ENCODE data around the gene ELK1. TPM values are rescaled to one million over a fixed set of nuclear protein-coding genes. Genes with fewer than 3 reads are reported as not detected.

The ELK1 gene
- total RNA-seq, 5 donors from 2014 or later (not counting 1 experiment from before 2014, with no cell fraction given) = 28.5 to 40.0 (median 36.0) TPM

GRCh38 chrX:47629419-47630200 is 20.8 kb downstream of the ELK1 start, which contains the start of gene CFP:
Gene CFP (minus strand): TSS chrX:47629930. CDS start chrX:47629844, 86 bp downstream.
- WGBS (ENCODE audit: insufficient coverage) = no CpG with 5 or more reads among the region's 14 CpGs
- DNase-seq (peak in 3 of 35 experiments; percentile 4 to 31 (median 30)), ATAC-seq (replicated peaks in 1 of 4) (peak; percentile 81 to 91 (median 86))
- peak within 1 kb of the TSS; percentile 93 to 97 for H3K27ac Mint-ChIP-seq
- peaks cover 0 to 37% of the 10 kb centered on the region in 2 experiments for H3K4me1 ChIP-seq (ENCODE audit: control insufficient read depth in 1 of 2, extremely low read depth in 1 of 2, insufficient read depth in 2 of 2, low read length in 2 of 2)
- H3K36me3 ChIP-seq (ENCODE audit: control insufficient read depth in 2 of 2, extremely low read depth in 1 of 2, insufficient read depth in 1 of 2, low read length in 1 of 2) = peaks cover 0 to 2% of the 10 kb centered on the region in 2 donors
- no peaks in the 10 kb centered on the region for H3K27me3 Mint-ChIP-seq
- H3K4me3 ChIP-seq (ENCODE audit: control insufficient read depth in 1 of 2, extremely low read depth in 1 of 2, low read length in 1 of 2) = peak within 1 kb of the TSS; percentile 34 to 48
- POLR2A ChIA-PET = no interaction called here
- peaks cover 16 to 30% (median 26%) of the 10 kb centered on the region in 3 donors for H3K4me1 Mint-ChIP-seq
- no peaks in the 10 kb centered on the region for H3K36me3 Mint-ChIP-seq
- no peaks in the 10 kb centered on the region for H3K9me3 Mint-ChIP-seq
- H3K27ac ChIP-seq (ENCODE audit: low read length) = peak within 1 kb of the TSS; percentile 38
- peak within 1 kb of the TSS; percentile 82 to 88 (median 83) for H3K4me3 Mint-ChIP-seq
- H3K9me3 ChIP-seq = no peaks in the 10 kb centered on the region
- CTCF ChIA-PET = interaction anchor here in 1 of 2 donors (0.8 kb wide), 1 partner anchor 106 kb away, joined by 4 read pairs; no protein-coding TSS in a partner anchor
- no peaks in the 10 kb centered on the region for H3K27me3 ChIP-seq (replicated peaks in 1 of 2; ENCODE audit: control insufficient read depth in 2 of 2, extremely low read depth in 1 of 2, insufficient read depth in 2 of 2, low read length in 1 of 2)

- DNase-seq = peak in 2 of 35 experiments; percentile 15 to 33
Measured at GRCh38 chrX:47628982-47629381, 21.4 kb downstream of the ELK1 start.

DNA sequence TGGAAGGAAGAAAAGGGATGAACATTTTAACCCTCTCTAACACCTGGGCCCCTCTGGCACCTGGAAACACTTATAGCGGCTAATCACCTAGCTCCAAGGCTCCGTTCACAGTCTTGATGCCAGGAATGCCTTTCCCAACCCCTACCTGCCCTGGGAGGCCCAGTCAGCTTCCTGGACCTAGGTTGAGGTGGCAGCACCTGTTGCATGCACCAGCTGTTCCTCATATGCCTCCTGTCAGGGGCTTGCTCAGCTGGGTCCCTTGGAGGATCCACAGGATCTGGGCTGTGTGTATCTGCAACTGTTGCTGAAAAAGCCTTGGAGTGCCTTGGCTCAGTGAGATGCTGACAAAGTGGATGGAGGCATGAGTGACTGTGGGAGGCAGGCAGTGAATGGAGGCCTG is 25.0 kb downstream of the ELK1 start:
- DNase-seq = no peak
- POLR2A ChIA-PET = no interaction called here
- no peaks in the 10 kb centered on the region for H3K36me3 Mint-ChIP-seq
- no peaks in the 10 kb centered on the region for H3K9me3 Mint-ChIP-seq
- peak overlapping the region in 1 of 2 donors; percentile 14 for H3K27ac Mint-ChIP-seq
- H3K4me3 ChIP-seq (ENCODE audit: control insufficient read depth in 1 of 2, extremely low read depth in 1 of 2, low read length in 1 of 2) = no peak overlapping the region
- peaks cover 0 to 10% of the 10 kb centered on the region in 2 donors for H3K27me3 Mint-ChIP-seq
- H3K4me3 Mint-ChIP-seq = peak overlapping the region in 1 of 3 donors; percentile 14
- no peaks in the 10 kb centered on the region for H3K9me3 ChIP-seq
- no peak overlapping the region for H3K27ac ChIP-seq (ENCODE audit: low read length)
- no CpG with 5 or more reads among the region's 2 CpGs for WGBS (ENCODE audit: insufficient coverage)
- H3K36me3 ChIP-seq (ENCODE audit: control insufficient read depth in 2 of 2, extremely low read depth in 1 of 2, insufficient read depth in 1 of 2, low read length in 1 of 2) = no peaks in the 10 kb centered on the region
- CTCF ChIA-PET = interaction anchor here in 1 of 2 donors (0.5 kb wide), 1 partner anchor 43 kb away, joined by 6 read pairs; no protein-coding TSS in a partner anchor
- H3K4me1 ChIP-seq (ENCODE audit: control insufficient read depth in 1 of 2, extremely low read depth in 1 of 2, insufficient read depth in 2 of 2, low read length in 2 of 2) = peaks cover 3 to 32% of the 10 kb centered on the region in 2 experiments
- no peak for ATAC-seq (replicated peaks in 1 of 4)
- H3K4me1 Mint-ChIP-seq = peaks cover 22 to 33% (median 28%) of the 10 kb centered on the region in 3 donors
- peaks cover 0 to 6% of the 10 kb centered on the region in 2 experiments for H3K27me3 ChIP-seq (replicated peaks in 1 of 2; ENCODE audit: control insufficient read depth in 2 of 2, extremely low read depth in 1 of 2, insufficient read depth in 2 of 2, low read length in 1 of 2)

More at GRCh38 chrX:47628982-47629381, 21.4 kb downstream of the ELK1 start:
- Mint-ChIP-seq H3K4me1 (peaks cover 19 to 31% (median 29%) of the 10 kb centered on the region in 3 donors), H3K27me3 (no peaks in the 10 kb centered on the region), H3K9me3 (no peaks in the 10 kb centered on the region), H3K4me3 (peak overlapping the region; percentile 82 to 88 (median 83)), H3K27ac (peak overlapping the region; percentile 90 to 97), H3K36me3 (no peaks in the 10 kb centered on the region)
- Histone ChIP-seq H3K36me3 (ENCODE audit: control insufficient read depth in 2 of 2, extremely low read depth in 1 of 2, insufficient read depth in 1 of 2, low read length in 1 of 2) (no peaks in the 10 kb centered on the region), H3K4me3 (ENCODE audit: control insufficient read depth in 1 of 2, extremely low read depth in 1 of 2, low read length in 1 of 2) (peak overlapping the region in 1 of 2 donors; percentile 34), H3K27me3 (replicated peaks in 1 of 2; ENCODE audit: control insufficient read depth in 2 of 2, extremely low read depth in 1 of 2, insufficient read depth in 2 of 2, low read length in 1 of 2) (no peaks in the 10 kb centered on the region), H3K9me3 (no peaks in the 10 kb centered on the region), H3K4me1 (ENCODE audit: control insufficient read depth in 1 of 2, extremely low read depth in 1 of 2, insufficient read depth in 2 of 2, low read length in 2 of 2) (peaks cover 0 to 34% of the 10 kb centered on the region in 2 experiments), H3K27ac (ENCODE audit: low read length) (no peak overlapping the region)
- ChIA-PET POLR2A (no interaction called here), CTCF (interaction anchor here in 1 of 2 donors (0.8 kb wide), 1 partner anchor 105 kb away, joined by 4 read pairs; no protein-coding TSS in a partner anchor)
- peak; percentile 20 to 54 (median 37) for ATAC-seq (replicated peaks in 1 of 4)
- WGBS (ENCODE audit: insufficient coverage) = no CpG with 5 or more reads among the region's 1 CpG

GRCh38 chrX:47623540-47624027 is 26.8 kb downstream of the ELK1 start:
- CTCF ChIA-PET = interaction anchor here in 1 of 2 donors (0.6 kb wide), 1 partner anchor 66 kb away, joined by 4 read pairs; no protein-coding TSS in a partner anchor

DNA sequence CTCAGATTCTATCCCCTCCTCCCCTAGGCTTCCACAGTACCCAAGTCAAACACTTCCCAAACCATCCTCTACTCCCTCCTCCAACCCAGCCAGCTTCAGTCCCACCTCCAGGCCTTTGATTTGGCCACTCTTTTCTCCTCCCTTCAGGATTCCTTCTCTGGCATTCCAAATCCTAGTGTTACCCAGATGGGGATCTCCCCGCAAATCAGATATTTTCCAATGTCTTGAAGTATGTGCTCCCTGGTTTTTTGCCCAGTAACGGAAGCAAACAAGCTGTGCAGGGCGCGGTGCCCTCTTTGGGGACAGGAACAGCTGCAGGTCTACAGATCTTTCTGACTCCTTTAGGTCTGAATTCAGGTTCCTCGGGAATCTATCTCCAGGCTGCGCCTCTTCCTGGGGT is 28.5 kb downstream of the ELK1 start:
- Histone ChIP-seq H3K4me1 (ENCODE audit: control insufficient read depth in 1 of 2, extremely low read depth in 1 of 2, insufficient read depth in 2 of 2, low read length in 2 of 2) (peaks cover 3 to 25% of the 10 kb centered on the region in 2 experiments), H3K9me3 (no peaks in the 10 kb centered on the region), H3K4me3 (ENCODE audit: control insufficient read depth in 1 of 2, extremely low read depth in 1 of 2, low read length in 1 of 2) (no peak overlapping the region), H3K36me3 (ENCODE audit: control insufficient read depth in 2 of 2, extremely low read depth in 1 of 2, insufficient read depth in 1 of 2, low read length in 1 of 2) (no peaks in the 10 kb centered on the region), H3K27me3 (replicated peaks in 1 of 2; ENCODE audit: control insufficient read depth in 2 of 2, extremely low read depth in 1 of 2, insufficient read depth in 2 of 2, low read length in 1 of 2) (peaks cover 0 to 6% of the 10 kb centered on the region in 2 experiments), H3K27ac (ENCODE audit: low read length) (no peak overlapping the region)
- no peak for DNase-seq
- Mint-ChIP-seq H3K9me3 (no peaks in the 10 kb centered on the region), H3K27ac (no peak overlapping the region), H3K4me1 (peaks cover 15 to 20% (median 18%) of the 10 kb centered on the region in 3 donors), H3K27me3 (peaks cover 6 to 10% of the 10 kb centered on the region in 2 donors), H3K4me3 (no peak overlapping the region), H3K36me3 (no peaks in the 10 kb centered on the region)
- WGBS (ENCODE audit: insufficient coverage) = no CpG with 5 or more reads among the region's 6 CpGs
- CTCF ChIA-PET = interaction anchor here in 1 of 2 donors (0.6 kb wide), 1 partner anchor 60 kb away, joined by 5 read pairs; no protein-coding TSS in a partner anchor
- no peak for ATAC-seq (replicated peaks in 1 of 4)
- POLR2A ChIA-PET = no interaction called here

More at GRCh38 chrX:47623540-47624027, 26.8 kb downstream of the ELK1 start:
- peak overlapping the region in 1 of 2 donors; percentile 55 for H3K27ac Mint-ChIP-seq
- no peaks in the 10 kb centered on the region for H3K36me3 Mint-ChIP-seq
- Histone ChIP-seq H3K27me3 (replicated peaks in 1 of 2; ENCODE audit: control insufficient read depth in 2 of 2, extremely low read depth in 1 of 2, insufficient read depth in 2 of 2, low read length in 1 of 2) (peaks cover 0 to 6% of the 10 kb centered on the region in 2 experiments), H3K27ac (ENCODE audit: low read length) (no peak overlapping the region), H3K36me3 (ENCODE audit: control insufficient read depth in 2 of 2, extremely low read depth in 1 of 2, insufficient read depth in 1 of 2, low read length in 1 of 2) (no peaks in the 10 kb centered on the region), H3K4me3 (ENCODE audit: control insufficient read depth in 1 of 2, extremely low read depth in 1 of 2, low read length in 1 of 2) (peak overlapping the region in 1 of 2 donors; percentile 47), H3K9me3 (no peaks in the 10 kb centered on the region), H3K4me1 (ENCODE audit: control insufficient read depth in 1 of 2, extremely low read depth in 1 of 2, insufficient read depth in 2 of 2, low read length in 2 of 2) (peaks cover 3 to 29% of the 10 kb centered on the region in 2 experiments)
- no peaks in the 10 kb centered on the region for H3K9me3 Mint-ChIP-seq
- peak overlapping the region; percentile 81 to 83 (median 82) for H3K4me3 Mint-ChIP-seq
- peaks cover 17 to 26% (median 20%) of the 10 kb centered on the region in 3 donors for H3K4me1 Mint-ChIP-seq
- POLR2A ChIA-PET = interaction anchor here in 1 of 2 donors (0.6 to 0.9 kb wide), 3 partner anchors 13 to 505 kb away, joined by 3 to 17 read pairs (median 3); no protein-coding TSS in a partner anchor
- WGBS (ENCODE audit: insufficient coverage) = 2% methylated on average over 19 of the region's 35 CpGs
- peaks cover 0 to 10% of the 10 kb centered on the region in 2 donors for H3K27me3 Mint-ChIP-seq
- DNase-seq (peak in 27 of 35 experiments; percentile 15 to 56 (median 38)), ATAC-seq (replicated peaks in 1 of 4) (peak; percentile 58 to 79 (median 62))

DNA sequence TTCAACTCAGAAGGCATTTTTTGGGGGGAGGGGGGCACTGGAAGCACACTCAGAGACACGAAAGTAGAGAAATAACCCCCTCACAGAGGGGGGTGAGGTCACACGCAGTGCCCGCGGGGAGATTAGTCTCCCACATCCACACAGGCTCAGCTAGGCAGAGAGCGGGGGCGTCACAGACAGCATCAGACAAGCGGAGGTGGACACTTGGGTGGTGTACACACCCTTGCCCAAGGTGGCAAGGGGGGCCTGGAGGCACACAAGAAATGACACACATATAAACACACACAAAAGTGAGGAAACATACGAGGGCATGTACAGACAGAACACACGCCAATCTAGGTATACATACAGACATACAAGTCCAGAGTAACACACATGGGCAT is 30.1 kb downstream of the ELK1 start:
- Histone ChIP-seq H3K9me3 (no peaks in the 10 kb centered on the region), H3K27me3 (replicated peaks in 1 of 2; ENCODE audit: control insufficient read depth in 2 of 2, extremely low read depth in 1 of 2, insufficient read depth in 2 of 2, low read length in 1 of 2) (peaks cover 0 to 6% of the 10 kb centered on the region in 2 experiments), H3K4me1 (ENCODE audit: control insufficient read depth in 1 of 2, extremely low read depth in 1 of 2, insufficient read depth in 2 of 2, low read length in 2 of 2) (peaks cover 3 to 25% of the 10 kb centered on the region in 2 experiments), H3K27ac (ENCODE audit: low read length) (no peak overlapping the region), H3K4me3 (ENCODE audit: control insufficient read depth in 1 of 2, extremely low read depth in 1 of 2, low read length in 1 of 2) (no peak overlapping the region), H3K36me3 (ENCODE audit: control insufficient read depth in 2 of 2, extremely low read depth in 1 of 2, insufficient read depth in 1 of 2, low read length in 1 of 2) (no peaks in the 10 kb centered on the region)
- Mint-ChIP-seq H3K27me3 (peaks cover 9 to 10% of the 10 kb centered on the region in 2 donors), H3K36me3 (no peaks in the 10 kb centered on the region), H3K4me3 (no peak overlapping the region), H3K9me3 (no peaks in the 10 kb centered on the region), H3K4me1 (peaks cover 15 to 20% (median 15%) of the 10 kb centered on the region in 3 donors), H3K27ac (no peak overlapping the region)
- ChIA-PET CTCF (no interaction called here), POLR2A (no interaction called here)
- no peak for DNase-seq
- 100% methylated on average over 2 of the region's 9 CpGs for WGBS (ENCODE audit: insufficient coverage)
- no peak for ATAC-seq (replicated peaks in 1 of 4)
